IMR-90 (cell line): Measurements from ENCODE around the gene PLCZ1. TPM values are rescaled to one million over a fixed set of nuclear protein-coding genes. Genes with fewer than 3 reads are reported as not detected.

Experiments used
- ATAC-seq: fragments of 200-7000 bp; cut with Tn5 transposase; 2 replicates; pipeline ENCODE4 v1.9.1; 2020; ENCODE audit warnings: low read depth, mild to moderate bottlenecking, moderate library complexity
- BruUV-seq: library from RNA; stranded (reverse); fragments of 400-500 nt; replicated peaks from 2 replicates; lab custom pipeline; 2021; lab: Mats Ljungman, UMichigan
- CTCF ChIA-PET: fragments of 300-600 bp; formaldehyde crosslinking; extraction: SDS; loops from one replicate; lab custom pipeline; 2021; ENCODE audit warnings: antibody characterized with exemption; lab: Yijun Ruan, JAX
- POLR2A ChIA-PET: fragments of 300-600 bp; sonication (Branson Sonifier 250); formaldehyde crosslinking; loops from one replicate; lab custom pipeline; 2022; ENCODE audit warnings: antibody characterized with exemption; ENCODE audit not compliant: unreplicated experiment; lab: Charles Lee
- DNase-seq: peaks from one replicate; pipeline ENCODE4 v3.0.0; 2013
- H2AFZ ChIP-seq: replicated peaks from 2 replicates; pipeline ENCODE3; 2013; ENCODE audit warnings: low read length, mild to moderate bottlenecking; ENCODE audit not compliant: poor library complexity
- H2AK5ac ChIP-seq: 2 replicates; pipeline ENCODE4 v1.6.1; 2013; ENCODE audit warnings: low read depth, low read length, inconsistent platforms
- H2AK9ac ChIP-seq: replicated peaks from 2 replicates; pipeline ENCODE3; 2013; ENCODE audit warnings: mild to moderate bottlenecking, low read depth, low read length, moderate library complexity; ENCODE audit not compliant: poor library complexity
- H2BK120ac ChIP-seq: 2 replicates; pipeline ENCODE4 v1.6.1; 2013; ENCODE audit warnings: low read depth, low read length, inconsistent platforms
- H2BK15ac ChIP-seq: 3 replicates; pipeline ENCODE4 v1.6.1; 2013; ENCODE audit warnings: low read depth, low read length, inconsistent platforms
- H2BK20ac ChIP-seq: 2 replicates; pipeline ENCODE4 v1.6.1; 2013; ENCODE audit warnings: low read depth, mild to moderate bottlenecking, inconsistent platforms, low read length, moderate library complexity
- H2BK5ac ChIP-seq: 2 replicates; pipeline ENCODE4 v1.6.1; 2013; ENCODE audit warnings: mild to moderate bottlenecking, low read depth, low read length, inconsistent platforms; ENCODE audit not compliant: poor library complexity, severe bottlenecking
- H3K14ac ChIP-seq: replicated peaks from 2 replicates; pipeline ENCODE4 v1.6.1; 2013; ENCODE audit warnings: low read depth, low read length, inconsistent platforms
- H3K18ac ChIP-seq: 2 replicates; pipeline ENCODE4 v1.6.1; 2013; ENCODE audit warnings: low read depth, low read length, control low read depth
- H3K23ac ChIP-seq: 2 replicates; pipeline ENCODE4 v1.6.1; 2013; ENCODE audit warnings: low read depth, low read length, inconsistent platforms
- H3K27ac ChIP-seq: 2 replicates; pipeline ENCODE4 v1.5.1; 2013; ENCODE audit warnings: mild to moderate bottlenecking, control low read depth, low read length; ENCODE audit not compliant: insufficient read depth
- H3K27me3 ChIP-seq: 2 replicates; pipeline ENCODE4 v1.6.1; 2013; ENCODE audit warnings: low read length; ENCODE audit not compliant: control insufficient read depth, insufficient read depth
- H3K36me3 ChIP-seq: 2 replicates; pipeline ENCODE4 v1.6.1; 2013; ENCODE audit warnings: low read length, mixed read lengths; ENCODE audit not compliant: control insufficient read depth, insufficient read depth
- H3K4ac ChIP-seq: 2 replicates; pipeline ENCODE4 v1.6.1; 2013; ENCODE audit warnings: low read depth, low read length, inconsistent platforms
- H3K4me1 ChIP-seq: 2 replicates; pipeline ENCODE4 v1.6.1; 2013; ENCODE audit warnings: low read length, mixed read lengths; ENCODE audit not compliant: control insufficient read depth, insufficient read depth
- H3K4me2 ChIP-seq: 2 replicates; pipeline ENCODE4 v1.6.1; 2013; ENCODE audit warnings: low read depth, mild to moderate bottlenecking, control low read depth, low read length, moderate library complexity
- H3K4me3 ChIP-seq: 2 replicates; pipeline ENCODE4 v1.5.1; 2013; ENCODE audit warnings: low read depth, mild to moderate bottlenecking, control low read depth, low read length, moderate library complexity; ENCODE audit not compliant: insufficient read depth
- H3K56ac ChIP-seq: 2 replicates; pipeline ENCODE4 v1.6.1; 2013; ENCODE audit warnings: low read length, inconsistent platforms; ENCODE audit not compliant: insufficient read depth; ENCODE audit errors: extremely low read depth
- H3K79me1 ChIP-seq, 2 experiments: 2 replicates each; pipeline ENCODE4 v1.6.1; 2013; ENCODE audit warnings: low read length in 2 of 2, inconsistent platforms in 1 of 2, low read depth in 1 of 2
- H3K9ac ChIP-seq: 2 replicates; pipeline ENCODE4 v1.6.1; 2013; ENCODE audit warnings: low read depth, low read length, control low read depth
- H3K9me1 ChIP-seq: 2 replicates; pipeline ENCODE4 v1.6.1; 2013; ENCODE audit warnings: low read length, inconsistent platforms; ENCODE audit not compliant: insufficient read depth
- H3K9me3 ChIP-seq: 2 replicates; pipeline ENCODE4 v1.6.1; 2013; ENCODE audit warnings: low read length; ENCODE audit not compliant: control insufficient read depth, insufficient read depth
- H4K20me1 ChIP-seq: 2 replicates; pipeline ENCODE4 v1.6.1; 2013; ENCODE audit warnings: low read length, inconsistent platforms; ENCODE audit not compliant: insufficient read depth
- H4K5ac ChIP-seq: 2 replicates; pipeline ENCODE4 v1.6.1; 2013; ENCODE audit warnings: mild to moderate bottlenecking, low read depth, low read length, control low read depth
- H4K8ac ChIP-seq, 2 experiments: 2 replicates each; pipeline ENCODE4 v1.6.1; 2013; ENCODE audit warnings: low read depth in 2 of 2, low read length in 2 of 2, control low read depth in 1 of 2, inconsistent platforms in 1 of 2
- H4K91ac ChIP-seq: 2 replicates; pipeline ENCODE4 v1.6.1; 2013; ENCODE audit warnings: low read depth, low read length, inconsistent platforms; ENCODE audit not compliant: insufficient read depth
- CHD1 ChIP-seq: IDR thresholded peaks from 2 replicates; pipeline ENCODE4 v1.6.1; 2012; ENCODE audit warnings: low read depth, low read length, improper control_type of control experiment
- FOS ChIP-seq: fragments of 150-350 bp; IDR thresholded peaks from 2 replicates; pipeline ENCODE4 v1.6.1; 2016; ENCODE audit warnings: low read depth, low read length
- MAFK ChIP-seq: IDR thresholded peaks from 2 replicates; pipeline ENCODE4 v1.6.1; 2012; ENCODE audit warnings: low read depth, low read length, improper control_type of control experiment
- MAZ ChIP-seq: IDR thresholded peaks from 2 replicates; pipeline ENCODE4 v1.6.1; 2012; ENCODE audit warnings: low read depth, mild to moderate bottlenecking, low read length, improper control_type of control experiment, moderate library complexity, borderline replicate concordance
- MXI1 ChIP-seq: IDR thresholded peaks from 2 replicates; pipeline ENCODE4 v1.6.1; 2012; ENCODE audit warnings: low read depth, mild to moderate bottlenecking, low read length, moderate library complexity, borderline replicate concordance
- NFE2L2 ChIP-seq: fragments of 150-350 bp; IDR thresholded peaks from 2 replicates; pipeline ENCODE4 v1.6.1; 2016; ENCODE audit warnings: low read depth, mild to moderate bottlenecking, low read length
- POLR2A ChIP-seq: IDR thresholded peaks from 2 replicates; pipeline ENCODE4 v1.6.1; 2012; ENCODE audit warnings: mild to moderate bottlenecking, low read depth, low read length
- RCOR1 ChIP-seq: IDR thresholded peaks from 2 replicates; pipeline ENCODE4 v1.6.1; 2012; ENCODE audit warnings: mild to moderate bottlenecking, low read length, improper control_type of control experiment; ENCODE audit not compliant: insufficient replicate concordance
- RFX5 ChIP-seq: IDR thresholded peaks from 2 replicates; pipeline ENCODE4 v1.8.0; 2012; ENCODE audit warnings: low read depth, mild to moderate bottlenecking, low read length, moderate library complexity
- SMC3 ChIP-seq: fragments of 150-350 bp; IDR thresholded peaks from 2 replicates; pipeline ENCODE4 v1.6.1; 2016; ENCODE audit warnings: low read depth, mild to moderate bottlenecking, antibody characterized with exemption, low read length, moderate library complexity
- dilution Hi-C: fragments of 300-500 bp; cut with HindIII; formaldehyde crosslinking; loops from one replicate; pipeline ENCODE4 v1.14.3; 2018; ENCODE audit warnings: low sequenced_read_pairs; ENCODE audit not compliant: unreplicated experiment
- in situ Hi-C: fragments of 300-500 bp; cut with MboI; formaldehyde crosslinking; loops from 3 replicates; pipeline ENCODE4 v1.14.3; 2019; ENCODE audit warnings: low sequenced_read_pairs, inconsistent platforms, mixed read lengths
- intact Hi-C: fragments of 100-400 bp; cut with micrococcal nuclease; formaldehyde crosslinking; loops from 2 replicates; pipeline ENCODE4 v1.10.0; 2022
- polyA plus RNA-seq, 3 experiments: library from polyadenylated mRNA; depleted of rRNA; stranded (reverse); fragments of >200 nt; gene quantifications; 2 replicates each; pipeline ENCODE4 v1.2.3, GENCODE V29; 2012; ENCODE audit warnings: low replicate concordance in 1 of 3
- total RNA-seq: library from RNA; depleted of rRNA; stranded (reverse); fragments of >200 nt; gene quantifications from 2 replicates; pipeline ENCODE4 v1.2.3, GENCODE V29; 2012
- TF ChIP-seq, protein P1 (sequence below): fragments of 150-350 bp; IDR thresholded peaks from 2 replicates; pipeline ENCODE4 v1.6.1; 2016; ENCODE audit warnings: low read depth, mild to moderate bottlenecking, low read length, moderate library complexity, borderline replicate concordance
- TF ChIP-seq, protein P2 (sequence below): conservative IDR thresholded peaks from 2 replicates; pipeline ENCODE4 v1.5.1; 2012; ENCODE audit warnings: mild to moderate bottlenecking, low read depth, low read length, improper control_type of control experiment

PLCZ1 gene
- total and polyA plus RNA-seq, 2 of the 4 experiments (the other 2 are of a cell fraction) = not detected

GRCh38 chr12:18718462-18718861 is 19.4 kb downstream of the PLCZ1 start:
- dilution Hi-C loops = no loop called here
- H3K23ac ChIP-seq = no peak overlapping the region
- no peaks in the 10 kb centered on the region for H3K27me3 ChIP-seq
- H2AK5ac ChIP-seq = peak overlapping the region; percentile 13; the same call in 1 of the 2 replicates
- H4K20me1 ChIP-seq = no peaks in the 10 kb centered on the region
- ATAC-seq = no peak
- H4K5ac ChIP-seq = no peak overlapping the region
- no TSS peak for BruUV-seq
- H2BK20ac ChIP-seq = 0 out of 2 replicates have a peak overlapping the region, but pooled peaks have one; percentile 33
- H2AK9ac ChIP-seq = no peak overlapping the region
- peaks cover 3% of the 10 kb centered on the region for H3K4me1 ChIP-seq
- H4K8ac ChIP-seq = no peak overlapping the region
- H2BK5ac ChIP-seq = no peak overlapping the region
- no peak overlapping the region for H3K4ac ChIP-seq
- H3K9ac ChIP-seq = no peak overlapping the region
- H3K4me2 ChIP-seq = no peak overlapping the region
- H3K9me3 ChIP-seq = no peaks in the 10 kb centered on the region
- ChIA-PET POLR2A (no interaction called here), CTCF (no interaction called here)
- H3K14ac ChIP-seq = peak overlapping the region; percentile 60; the same call in 1 of the 2 replicates
- H4K91ac ChIP-seq = no peak overlapping the region
- H3K36me3 ChIP-seq = no peaks in the 10 kb centered on the region
- H3K9me1 ChIP-seq = peaks cover 2% of the 10 kb centered on the region
- DNase-seq = no peak
- no peak overlapping the region for H2AFZ ChIP-seq
- H2BK120ac ChIP-seq = peak overlapping the region; percentile 47; the same call in 1 of the 2 replicates
- no peak overlapping the region for H3K18ac ChIP-seq
- no peak overlapping the region for H3K4me3 ChIP-seq
- in situ Hi-C loops = no loop called here
- intact Hi-C loops = no loop called here
- TF ChIP-seq SMC3 = no peak
- TF ChIP-seq POLR2A = no peak
- TF ChIP-seq MAZ = no peak
- no peak for TF ChIP-seq RFX5
- no peak for TF ChIP-seq CHD1
- TF ChIP-seq, protein P1, sequence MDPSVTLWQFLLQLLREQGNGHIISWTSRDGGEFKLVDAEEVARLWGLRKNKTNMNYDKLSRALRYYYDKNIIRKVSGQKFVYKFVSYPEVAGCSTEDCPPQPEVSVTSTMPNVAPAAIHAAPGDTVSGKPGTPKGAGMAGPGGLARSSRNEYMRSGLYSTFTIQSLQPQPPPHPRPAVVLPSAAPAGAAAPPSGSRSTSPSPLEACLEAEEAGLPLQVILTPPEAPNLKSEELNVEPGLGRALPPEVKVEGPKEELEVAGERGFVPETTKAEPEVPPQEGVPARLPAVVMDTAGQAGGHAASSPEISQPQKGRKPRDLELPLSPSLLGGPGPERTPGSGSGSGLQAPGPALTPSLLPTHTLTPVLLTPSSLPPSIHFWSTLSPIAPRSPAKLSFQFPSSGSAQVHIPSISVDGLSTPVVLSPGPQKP = no peak
- TF ChIP-seq FOS = no peak
- no peak for TF ChIP-seq MAFK
- TF ChIP-seq RCOR1 = no peak
- no peak for TF ChIP-seq MXI1
- TF ChIP-seq, protein P2, sequence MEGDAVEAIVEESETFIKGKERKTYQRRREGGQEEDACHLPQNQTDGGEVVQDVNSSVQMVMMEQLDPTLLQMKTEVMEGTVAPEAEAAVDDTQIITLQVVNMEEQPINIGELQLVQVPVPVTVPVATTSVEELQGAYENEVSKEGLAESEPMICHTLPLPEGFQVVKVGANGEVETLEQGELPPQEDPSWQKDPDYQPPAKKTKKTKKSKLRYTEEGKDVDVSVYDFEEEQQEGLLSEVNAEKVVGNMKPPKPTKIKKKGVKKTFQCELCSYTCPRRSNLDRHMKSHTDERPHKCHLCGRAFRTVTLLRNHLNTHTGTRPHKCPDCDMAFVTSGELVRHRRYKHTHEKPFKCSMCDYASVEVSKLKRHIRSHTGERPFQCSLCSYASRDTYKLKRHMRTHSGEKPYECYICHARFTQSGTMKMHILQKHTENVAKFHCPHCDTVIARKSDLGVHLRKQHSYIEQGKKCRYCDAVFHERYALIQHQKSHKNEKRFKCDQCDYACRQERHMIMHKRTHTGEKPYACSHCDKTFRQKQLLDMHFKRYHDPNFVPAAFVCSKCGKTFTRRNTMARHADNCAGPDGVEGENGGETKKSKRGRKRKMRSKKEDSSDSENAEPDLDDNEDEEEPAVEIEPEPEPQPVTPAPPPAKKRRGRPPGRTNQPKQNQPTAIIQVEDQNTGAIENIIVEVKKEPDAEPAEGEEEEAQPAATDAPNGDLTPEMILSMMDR = no peak
- no peak for TF ChIP-seq NFE2L2
- peak overlapping the region; percentile 11; the same call in 1 of the 3 replicates for H2BK15ac ChIP-seq
- no peaks in the 10 kb centered on the region for H3K79me1 ChIP-seq
- H3K27ac ChIP-seq = no peak overlapping the region
- H3K56ac ChIP-seq = no peak overlapping the region
